Measurements from ENCODE around the gene TRIM2.

The TRIM2 gene

GRCh38 chr4:153271820-153272219 lies 67.6 kb downstream of the TRIM2 start:
- no peak for DNase-seq (ENCODE audit: low read depth in 2 of 2, low spot score in 1 of 2)

- no peak for DNase-seq (ENCODE audit: low read depth in 2 of 2, low spot score in 1 of 2)
These were observed 69.5 kb downstream of the TRIM2 start for GRCh38 chr4:153273751-153274150.

- no peak for DNase-seq (ENCODE audit: low read depth in 2 of 2, low spot score in 1 of 2)
These were observed 70.7 kb downstream of the TRIM2 start for GRCh38 chr4:153274967-153275366.

- DNase-seq (ENCODE audit: low read depth in 2 of 2, low spot score in 1 of 2), result no peak
These were observed 71.4 kb downstream of the TRIM2 start for GRCh38 chr4:153275380-153276276.

- DNase-seq (ENCODE audit: low read depth in 2 of 2, low spot score in 1 of 2), result no peak
These were observed 72.7 kb downstream of the TRIM2 start for GRCh38 chr4:153276971-153277370.

GRCh38 chr4:153281476-153281875 lies 77.2 kb downstream of the TRIM2 start:
- DNase-seq (ENCODE audit: low read depth in 2 of 2, low spot score in 1 of 2), result no peak

GRCh38 chr4:153282023-153282422 lies 77.8 kb downstream of the TRIM2 start:
- DNase-seq (ENCODE audit: low read depth in 2 of 2, low spot score in 1 of 2), result no peak

GRCh38 chr4:153283260-153283659 lies 79.0 kb downstream of the TRIM2 start:
- DNase-seq (ENCODE audit: low read depth in 2 of 2, low spot score in 1 of 2), result no peak

- no peak for DNase-seq (ENCODE audit: low read depth in 2 of 2, low spot score in 1 of 2)
These were observed 85.9 kb downstream of the TRIM2 start for GRCh38 chr4:153290134-153290533.

- no peak for DNase-seq (ENCODE audit: low read depth in 2 of 2, low spot score in 1 of 2)
These were observed 87.3 kb downstream of the TRIM2 start for GRCh38 chr4:153291562-153291961.

- no peak for DNase-seq (ENCODE audit: low read depth in 2 of 2, low spot score in 1 of 2)
These were observed 88.9 kb downstream of the TRIM2 start for GRCh38 chr4:153292897-153293741.

- DNase-seq (ENCODE audit: low read depth in 2 of 2, low spot score in 1 of 2), result no peak
These were observed 89.5 kb downstream of the TRIM2 start for GRCh38 chr4:153293742-153294057.

GRCh38 chr4:153294631-153295030 lies 90.4 kb downstream of the TRIM2 start:
- DNase-seq (ENCODE audit: low read depth in 2 of 2, low spot score in 1 of 2), result no peak

GRCh38 chr4:153295131-153295755 lies 91.0 kb downstream of the TRIM2 start:
- no peak for DNase-seq (ENCODE audit: low read depth in 2 of 2, low spot score in 1 of 2)

- DNase-seq (ENCODE audit: low read depth in 2 of 2, low spot score in 1 of 2), result no peak
These were observed 92.0 kb downstream of the TRIM2 start for GRCh38 chr4:153296040-153296823.

- DNase-seq (ENCODE audit: low read depth in 2 of 2, low spot score in 1 of 2), result no peak
These were observed 92.9 kb downstream of the TRIM2 start for GRCh38 chr4:153297116-153297515.

GRCh38 chr4:153310793-153311192 lies 106.5 kb downstream of the TRIM2 start:
- DNase-seq (ENCODE audit: low read depth in 2 of 2, low spot score in 1 of 2), result no peak

GRCh38 chr4:153314915-153315314 lies 110.7 kb downstream of the TRIM2 start:
- DNase-seq (ENCODE audit: low read depth in 2 of 2, low spot score in 1 of 2), result no peak

GRCh38 chr4:153318696-153319320 lies 114.6 kb downstream of the TRIM2 start:
- DNase-seq (ENCODE audit: low read depth in 2 of 2, low spot score in 1 of 2), result no peak

GRCh38 chr4:153322791-153323190 lies 118.5 kb downstream of the TRIM2 start:
- DNase-seq (ENCODE audit: low read depth in 2 of 2, low spot score in 1 of 2), result no peak

- DNase-seq (ENCODE audit: low read depth in 2 of 2, low spot score in 1 of 2), result no peak
These were observed 119.8 kb downstream of the TRIM2 start for GRCh38 chr4:153324046-153324445.
